OCI-LY1 (cell line): ENCODE measurements around the gene CREB3L2.

Experiments
- H2AFZ ChIP-seq: fragments of 200-600 bp; sonication (generic), shearing (Covaris generic); 2 replicates; pipeline ENCODE4 v1.6.0; 2014; ENCODE audit warnings: antibody characterized with exemption, mild to moderate bottlenecking, low read length
- H3F3A ChIP-seq: fragments of 200-600 bp; sonication (generic), shearing (Covaris generic); 2 replicates; pipeline ENCODE4 v1.6.0; 2014; ENCODE audit warnings: mild to moderate bottlenecking, antibody characterized with exemption, low read length, moderate library complexity; ENCODE audit not compliant: insufficient read depth
- H3K27ac ChIP-seq: fragments of 200-600 bp; sonication (generic); 2 replicates; pipeline ENCODE4 v1.5.1; 2014; ENCODE audit warnings: low read length, mixed run types, mild to moderate bottlenecking, low read depth; ENCODE audit not compliant: poor library complexity, severe bottlenecking
- H3K27me3 ChIP-seq: fragments of 200-600 bp; sonication (generic); 2 replicates; pipeline ENCODE4 v1.6.0; 2014; ENCODE audit warnings: antibody characterized with exemption, mild to moderate bottlenecking, low read length, moderate library complexity; ENCODE audit not compliant: insufficient read depth
- H3K36me3 ChIP-seq: fragments of 200-600 bp; sonication (generic); 2 replicates; pipeline ENCODE4 v1.6.1; 2014; ENCODE audit warnings: mild to moderate bottlenecking, antibody characterized with exemption, low read length, moderate library complexity, mixed read lengths; ENCODE audit not compliant: insufficient read depth
- H3K4me1 ChIP-seq: fragments of 200-600 bp; sonication (generic); 2 replicates; pipeline ENCODE4 v1.5.1; 2014; ENCODE audit warnings: mild to moderate bottlenecking, low read length, moderate library complexity; ENCODE audit not compliant: insufficient read depth, severe bottlenecking
- H3K4me2 ChIP-seq: fragments of 200-600 bp; sonication (generic), shearing (Covaris generic); 2 replicates; pipeline ENCODE4 v1.6.1; 2014; ENCODE audit warnings: low read length
- H3K4me3 ChIP-seq: fragments of 200-600 bp; sonication (generic); 2 replicates; pipeline ENCODE4 v1.5.1; 2014; ENCODE audit warnings: low read length, low read depth, mild to moderate bottlenecking, mixed read lengths; ENCODE audit not compliant: poor library complexity, severe bottlenecking
- H3K79me2 ChIP-seq: fragments of 200-600 bp; shearing (Covaris generic); 2 replicates; pipeline ENCODE4 v1.6.1; 2016; ENCODE audit warnings: mixed run types, low read length, mixed read lengths; ENCODE audit not compliant: insufficient read depth
- H3K9ac ChIP-seq: fragments of 200-600 bp; sonication (generic), shearing (Covaris generic); 2 replicates; pipeline ENCODE4 v1.6.1; 2014; ENCODE audit warnings: mild to moderate bottlenecking, low read length, mixed read lengths
- H3K9me2 ChIP-seq: fragments of 200-600 bp; sonication (generic), shearing (Covaris generic); 2 replicates; pipeline ENCODE4 v1.6.1; 2014; ENCODE audit warnings: low read depth, mild to moderate bottlenecking, low read length, mixed read lengths
- H3K9me3 ChIP-seq: fragments of 200-600 bp; shearing (Covaris generic); 2 replicates; pipeline ENCODE4 v1.6.1; 2014; ENCODE audit warnings: low read length, mixed read lengths
- H4K20me1 ChIP-seq: fragments of 200-600 bp; sonication (generic), shearing (Covaris generic); 2 replicates; pipeline ENCODE4 v1.6.0; 2016; ENCODE audit warnings: mild to moderate bottlenecking, low read length; ENCODE audit not compliant: insufficient read depth
- EZH2 ChIP-seq: fragments of 200-600 bp; sonication (generic), shearing (Covaris generic); IDR thresholded peaks from 2 replicates; pipeline ENCODE4 v1.8.0; 2017; ENCODE audit warnings: borderline replicate concordance, mixed run types, mild to moderate bottlenecking, antibody characterized with exemption, low read length, moderate library complexity, mixed read lengths
- TF ChIP-seq, protein P1 (sequence below): fragments of 200-600 bp; sonication (generic), shearing (Covaris generic); IDR thresholded peaks from 2 replicates; pipeline ENCODE4 v1.5.1; 2017; ENCODE audit warnings: mild to moderate bottlenecking, antibody characterized with exemption, low read length, moderate library complexity, mixed read lengths

CREB3L2 gene

DNA sequence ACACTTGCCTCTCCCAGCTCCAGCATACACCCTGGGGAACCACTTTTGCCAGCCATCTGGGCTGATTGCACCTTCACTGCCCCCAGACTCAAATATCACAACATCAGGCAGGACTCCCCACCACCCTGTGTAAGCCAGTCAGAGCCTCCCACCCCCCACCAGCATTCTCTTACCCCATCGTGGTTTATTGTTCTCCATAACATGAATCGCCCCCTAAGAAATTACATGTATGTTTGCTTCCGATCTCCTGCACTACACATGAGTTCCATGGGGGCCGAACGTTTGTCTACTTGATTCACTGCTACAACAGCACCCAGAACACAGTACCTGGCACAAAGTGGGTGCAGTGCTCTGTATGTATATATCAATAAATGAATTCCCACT lies 39.4 kb downstream of the CREB3L2 start:
- Histone ChIP-seq H3K9me2 (no peaks in the 10 kb centered on the region), H2AFZ (no peak overlapping the region), H3K27ac (no peak overlapping the region), H3K4me1 (no peaks in the 10 kb centered on the region), H3K79me2 (no peaks in the 10 kb centered on the region), H3K4me3 (no peak overlapping the region), H3K9me3 (no peaks in the 10 kb centered on the region), H3F3A (no peaks in the 10 kb centered on the region), H3K27me3 (no peaks in the 10 kb centered on the region), H4K20me1 (no peaks in the 10 kb centered on the region), H3K36me3 (no peaks in the 10 kb centered on the region), H3K9ac (no peak overlapping the region), H3K4me2 (no peak overlapping the region)
- TF ChIP-seq, protein P1, sequence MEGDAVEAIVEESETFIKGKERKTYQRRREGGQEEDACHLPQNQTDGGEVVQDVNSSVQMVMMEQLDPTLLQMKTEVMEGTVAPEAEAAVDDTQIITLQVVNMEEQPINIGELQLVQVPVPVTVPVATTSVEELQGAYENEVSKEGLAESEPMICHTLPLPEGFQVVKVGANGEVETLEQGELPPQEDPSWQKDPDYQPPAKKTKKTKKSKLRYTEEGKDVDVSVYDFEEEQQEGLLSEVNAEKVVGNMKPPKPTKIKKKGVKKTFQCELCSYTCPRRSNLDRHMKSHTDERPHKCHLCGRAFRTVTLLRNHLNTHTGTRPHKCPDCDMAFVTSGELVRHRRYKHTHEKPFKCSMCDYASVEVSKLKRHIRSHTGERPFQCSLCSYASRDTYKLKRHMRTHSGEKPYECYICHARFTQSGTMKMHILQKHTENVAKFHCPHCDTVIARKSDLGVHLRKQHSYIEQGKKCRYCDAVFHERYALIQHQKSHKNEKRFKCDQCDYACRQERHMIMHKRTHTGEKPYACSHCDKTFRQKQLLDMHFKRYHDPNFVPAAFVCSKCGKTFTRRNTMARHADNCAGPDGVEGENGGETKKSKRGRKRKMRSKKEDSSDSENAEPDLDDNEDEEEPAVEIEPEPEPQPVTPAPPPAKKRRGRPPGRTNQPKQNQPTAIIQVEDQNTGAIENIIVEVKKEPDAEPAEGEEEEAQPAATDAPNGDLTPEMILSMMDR: no peak
- TF ChIP-seq EZH2: no peak

DNA sequence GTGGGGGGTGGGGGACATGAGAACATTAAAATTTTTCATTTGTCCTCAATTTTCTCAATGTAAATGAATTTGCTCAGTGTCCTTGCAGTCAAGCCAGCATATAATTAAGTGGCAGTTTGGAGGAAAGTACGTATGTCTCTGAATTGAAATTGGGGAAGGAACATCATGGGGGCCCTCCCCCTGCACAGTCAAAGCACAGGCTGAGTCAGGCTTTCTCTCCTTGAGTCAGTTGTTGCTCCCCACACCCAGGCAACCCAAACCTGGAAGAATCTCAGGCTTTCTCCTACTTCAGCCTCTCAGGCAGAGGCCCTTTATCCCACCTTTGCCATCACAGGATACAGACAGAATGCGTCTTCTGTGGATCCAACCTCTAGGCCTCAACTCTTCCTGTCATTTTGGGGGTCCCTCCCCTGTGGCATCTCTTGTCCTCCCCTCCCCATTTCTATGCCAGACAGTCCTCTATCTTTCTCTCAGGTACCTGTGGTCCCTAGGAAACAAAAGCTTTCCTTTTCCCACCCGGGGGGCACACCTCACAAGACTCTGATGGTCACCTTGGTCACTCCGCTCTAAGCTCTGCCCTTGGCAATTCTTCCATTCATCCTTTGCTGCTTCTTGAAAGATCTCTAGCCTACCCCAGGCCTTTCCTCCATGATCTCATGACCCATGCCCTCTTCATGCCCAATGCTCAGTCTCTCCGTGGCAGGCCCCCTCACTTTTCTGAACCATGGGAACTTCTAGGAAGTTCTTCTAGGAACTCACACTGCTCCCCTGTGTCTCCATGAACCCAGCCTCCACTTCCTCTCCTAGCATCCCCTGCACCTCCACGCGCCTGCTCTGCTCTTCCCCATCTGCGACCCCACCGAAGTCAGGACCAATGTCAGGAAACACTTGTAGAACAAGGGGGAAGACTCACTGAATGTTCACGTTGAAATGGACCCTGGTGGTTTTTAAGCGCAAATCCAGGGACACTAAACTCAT lies 40.4 kb downstream of the CREB3L2 start:
- no peak for TF ChIP-seq EZH2
- TF ChIP-seq, protein P1: no peak
- Histone ChIP-seq H3K27ac (no peak overlapping the region), H3K9ac (no peak overlapping the region), H3F3A (no peaks in the 10 kb centered on the region), H4K20me1 (no peaks in the 10 kb centered on the region), H3K27me3 (no peaks in the 10 kb centered on the region), H3K79me2 (no peaks in the 10 kb centered on the region), H3K9me2 (no peaks in the 10 kb centered on the region), H3K4me2 (no peak overlapping the region), H3K4me1 (no peaks in the 10 kb centered on the region), H3K4me3 (no peak overlapping the region), H3K9me3 (no peaks in the 10 kb centered on the region), H3K36me3 (no peaks in the 10 kb centered on the region), H2AFZ (no peak overlapping the region)

DNA sequence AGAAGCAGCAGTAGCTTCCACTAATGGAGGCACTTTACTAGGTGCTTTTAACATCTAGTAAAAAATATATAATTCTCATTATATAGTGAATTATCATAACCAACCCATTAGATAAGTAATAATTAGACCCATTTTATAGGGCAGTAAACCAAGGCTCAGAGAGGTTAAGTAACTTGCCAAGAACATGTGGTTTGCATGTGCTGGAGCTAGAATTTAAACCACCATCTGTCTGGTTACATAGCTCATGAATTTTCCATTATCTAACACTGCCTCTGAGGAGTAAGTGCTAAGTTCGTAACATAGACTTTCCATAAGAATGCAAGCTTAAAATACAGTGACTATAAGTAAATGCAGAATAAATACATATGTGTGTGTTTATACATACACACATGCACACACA lies 41.9 kb downstream of the CREB3L2 start:
- no peaks in the 10 kb centered on the region for H3K9me3 ChIP-seq
- TF ChIP-seq, protein P1: no peak
- TF ChIP-seq EZH2: no peak
- H3K79me2 ChIP-seq: no peaks in the 10 kb centered on the region
- H3K4me3 ChIP-seq: no peak overlapping the region
- no peak overlapping the region for H3K4me2 ChIP-seq
- no peak overlapping the region for H3K27ac ChIP-seq
- H3F3A ChIP-seq: no peaks in the 10 kb centered on the region
- H4K20me1 ChIP-seq: no peaks in the 10 kb centered on the region
- H3K36me3 ChIP-seq: no peaks in the 10 kb centered on the region
- no peaks in the 10 kb centered on the region for H3K27me3 ChIP-seq
- no peak overlapping the region for H2AFZ ChIP-seq
- no peak overlapping the region for H3K9ac ChIP-seq
- H3K4me1 ChIP-seq: no peaks in the 10 kb centered on the region
- H3K9me2 ChIP-seq: no peaks in the 10 kb centered on the region
